GM13976 (cell line): ENCODE results near the gene ACTR5.
"Not testable (repeated sequence)": the region's sequence is repeated elsewhere in the genome, so short reads cannot be mapped to it uniquely, and the experiment has no call there.

Experiments
- DNase-seq: peaks from one replicate; pipeline ENCODE4 v3.0.0; 2012; ENCODE audit warnings: low spot score
- in situ Hi-C: fragments of 300-500 bp; cut with MboI; formaldehyde crosslinking; loops from one replicate; pipeline ENCODE4 v1.12.0; 2022; ENCODE audit warnings: low sequenced_read_pairs, mixed read lengths, inconsistent platforms; ENCODE audit not compliant: unreplicated experiment
- TF ChIP-seq, protein P1 (sequence below): IDR thresholded peaks from 2 replicates; pipeline ENCODE4 v1.5.1; 2012; ENCODE audit warnings: borderline replicate concordance, mild to moderate bottlenecking; ENCODE audit not compliant: insufficient read depth; ENCODE audit errors: extremely low read depth, missing control alignments, control extremely low read depth

The ACTR5 gene

DNA sequence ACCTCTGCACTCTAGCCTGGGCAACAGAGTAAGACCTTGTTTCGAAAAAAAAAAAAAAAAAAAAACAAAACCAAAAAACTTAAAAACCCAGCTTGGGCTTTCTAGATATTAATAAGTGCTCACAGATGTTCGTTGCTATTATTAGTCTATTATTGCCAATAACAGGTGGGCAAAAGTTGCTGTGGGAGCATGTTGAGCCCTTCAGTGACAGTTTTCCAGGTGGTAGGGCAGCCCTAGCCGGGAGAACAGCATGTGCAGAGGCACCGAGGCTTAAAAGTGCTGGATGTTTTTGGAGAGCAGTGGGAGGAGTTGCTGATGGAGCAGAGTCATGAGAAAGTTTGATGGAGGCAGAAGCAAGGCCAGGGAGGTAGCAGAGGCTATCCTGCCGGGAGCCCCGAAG lies 61.7 kb downstream of the ACTR5 start:
- TF ChIP-seq, protein P1, sequence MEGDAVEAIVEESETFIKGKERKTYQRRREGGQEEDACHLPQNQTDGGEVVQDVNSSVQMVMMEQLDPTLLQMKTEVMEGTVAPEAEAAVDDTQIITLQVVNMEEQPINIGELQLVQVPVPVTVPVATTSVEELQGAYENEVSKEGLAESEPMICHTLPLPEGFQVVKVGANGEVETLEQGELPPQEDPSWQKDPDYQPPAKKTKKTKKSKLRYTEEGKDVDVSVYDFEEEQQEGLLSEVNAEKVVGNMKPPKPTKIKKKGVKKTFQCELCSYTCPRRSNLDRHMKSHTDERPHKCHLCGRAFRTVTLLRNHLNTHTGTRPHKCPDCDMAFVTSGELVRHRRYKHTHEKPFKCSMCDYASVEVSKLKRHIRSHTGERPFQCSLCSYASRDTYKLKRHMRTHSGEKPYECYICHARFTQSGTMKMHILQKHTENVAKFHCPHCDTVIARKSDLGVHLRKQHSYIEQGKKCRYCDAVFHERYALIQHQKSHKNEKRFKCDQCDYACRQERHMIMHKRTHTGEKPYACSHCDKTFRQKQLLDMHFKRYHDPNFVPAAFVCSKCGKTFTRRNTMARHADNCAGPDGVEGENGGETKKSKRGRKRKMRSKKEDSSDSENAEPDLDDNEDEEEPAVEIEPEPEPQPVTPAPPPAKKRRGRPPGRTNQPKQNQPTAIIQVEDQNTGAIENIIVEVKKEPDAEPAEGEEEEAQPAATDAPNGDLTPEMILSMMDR = no peak
- in situ Hi-C loops = no loop called here
- no peak for DNase-seq

DNA sequence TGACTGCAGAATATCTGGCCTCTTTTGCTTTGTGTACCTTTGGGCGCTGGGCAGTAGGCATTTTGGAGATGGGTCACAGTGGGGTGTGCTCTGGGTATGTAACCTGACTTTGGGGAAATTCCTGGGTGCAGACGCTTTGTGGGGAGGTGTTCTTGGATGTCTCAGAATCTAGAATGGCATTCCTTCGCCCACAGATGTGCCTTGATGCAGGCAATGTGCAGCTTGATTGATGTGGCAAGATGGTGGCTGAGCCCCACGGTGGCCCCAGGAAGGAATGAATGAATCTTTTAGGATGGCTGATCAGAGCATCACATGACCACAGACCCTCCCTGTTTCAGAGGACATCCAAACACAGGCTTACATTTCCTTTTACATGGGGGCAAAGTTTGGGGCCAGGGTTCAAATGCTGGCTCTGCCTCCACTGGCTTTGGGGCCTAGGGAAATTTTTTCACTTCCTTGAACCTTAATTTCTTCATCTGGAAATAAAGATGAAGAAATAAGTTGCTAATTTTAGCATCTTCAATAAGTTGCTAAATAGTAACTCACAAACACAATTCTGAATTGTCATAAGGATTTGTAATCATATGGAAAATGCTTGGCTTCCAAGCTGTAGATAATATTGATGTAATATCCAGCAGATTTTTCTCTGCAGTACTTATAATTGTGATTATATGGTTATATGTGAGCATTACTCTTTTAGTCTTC lies 62.8 kb downstream of the ACTR5 start:
- in situ Hi-C loops = no loop called here
- TF ChIP-seq, protein P1 = no peak
- DNase-seq = no peak

DNA sequence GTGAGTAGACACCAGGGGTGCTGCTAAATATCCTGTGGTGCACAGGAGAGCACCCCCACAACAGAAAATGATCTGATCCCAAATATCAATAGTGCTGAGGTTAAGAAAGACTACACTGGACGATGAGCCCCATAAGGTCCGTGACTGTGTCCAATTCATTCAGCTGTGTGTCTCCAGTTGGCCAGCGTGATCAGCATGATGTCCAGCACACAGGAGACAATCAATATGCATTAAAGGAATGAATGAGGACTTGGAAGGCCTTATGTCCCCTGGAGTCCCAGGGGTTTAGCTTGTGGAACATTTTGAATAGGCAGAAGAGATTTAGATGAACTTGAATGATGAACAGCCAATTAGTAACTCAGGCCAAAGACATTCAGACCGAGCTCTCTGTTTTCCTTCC lies 63.5 kb downstream of the ACTR5 start:
- DNase-seq = no peak
- in situ Hi-C loops = no loop called here
- TF ChIP-seq, protein P1 = no peak

DNA sequence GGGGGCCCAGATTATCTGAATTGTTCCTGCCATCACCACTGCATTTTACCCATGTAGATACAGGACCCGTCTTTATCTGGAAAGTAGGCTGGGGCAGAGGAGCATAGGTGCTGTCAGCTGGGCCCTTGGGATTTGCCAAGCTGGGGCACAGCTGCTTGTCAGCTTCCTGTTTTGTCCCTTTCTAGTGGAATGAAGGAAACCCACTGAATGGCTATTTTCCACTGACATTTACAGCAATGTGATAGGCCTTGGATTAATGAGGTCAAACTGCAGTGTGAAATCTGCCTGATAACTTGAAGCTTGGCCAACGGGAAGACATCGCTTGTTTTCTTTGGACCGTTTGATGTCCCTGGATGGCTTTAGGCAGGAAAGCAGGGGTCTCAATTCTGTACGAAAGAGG lies 63.9 kb downstream of the ACTR5 start:
- DNase-seq = no peak
- TF ChIP-seq, protein P1 = no peak
- in situ Hi-C loops = no loop called here

DNA sequence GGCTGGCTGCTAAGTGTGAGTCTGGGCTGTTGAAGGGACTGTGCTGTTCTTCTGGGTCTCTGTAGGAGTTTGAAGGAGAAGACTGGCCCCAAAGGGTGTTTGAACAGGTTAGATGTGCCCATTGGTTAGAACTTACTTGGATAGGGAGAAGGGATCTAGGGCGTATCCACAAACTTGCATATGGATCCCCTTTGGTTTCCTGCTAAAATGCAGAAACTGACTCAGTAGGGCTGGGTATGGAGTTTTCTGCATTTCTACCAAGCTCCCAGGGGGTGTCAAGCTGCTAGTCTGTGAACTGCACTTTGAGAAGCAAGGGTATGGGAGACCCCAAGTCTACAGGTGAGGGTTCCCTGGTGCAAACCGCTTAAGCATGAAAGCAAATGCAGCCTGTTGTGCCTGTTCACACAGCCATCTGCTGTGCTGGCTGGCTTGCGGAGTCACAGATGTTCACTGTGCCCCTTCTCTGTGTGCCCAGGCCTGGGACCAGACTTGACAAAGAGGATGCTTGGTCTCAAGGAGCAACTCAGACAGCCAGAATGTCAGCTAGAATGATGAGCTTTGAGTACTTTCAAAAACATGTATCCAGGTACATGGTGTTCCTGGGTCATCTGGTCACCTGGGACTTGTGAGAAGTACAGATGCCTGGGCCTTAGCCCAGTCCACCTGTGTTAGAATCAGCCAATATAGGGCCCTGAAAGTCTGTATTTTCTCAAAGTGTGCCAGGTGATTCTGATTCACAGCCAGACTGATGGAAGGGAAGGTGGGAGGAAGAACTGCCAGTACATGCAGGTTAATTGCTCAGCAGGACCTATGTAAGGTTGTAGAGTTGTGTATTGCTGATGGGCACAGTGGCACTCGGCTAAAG lies 64.7 kb downstream of the ACTR5 start:
- in situ Hi-C loops = no loop called here
- DNase-seq = no peak
- TF ChIP-seq, protein P1 = no peak

DNA sequence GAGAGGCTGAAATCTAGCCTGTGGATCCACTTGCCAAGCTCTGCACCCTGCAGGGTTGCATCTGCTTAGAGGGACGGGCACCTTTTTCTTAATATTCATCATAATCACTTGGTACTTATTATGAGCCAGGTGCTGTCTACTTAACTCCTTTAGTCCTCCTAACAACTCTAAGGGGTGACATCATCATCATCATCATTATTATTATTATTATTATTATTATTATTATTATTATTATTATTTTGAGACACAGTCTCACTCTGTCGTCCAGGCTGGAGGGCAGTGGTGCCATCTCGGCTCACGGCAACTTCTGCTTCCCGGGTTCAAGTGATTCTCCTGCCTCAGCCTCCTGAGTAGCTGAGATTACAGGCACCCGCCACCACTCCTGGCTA lies 65.3 kb downstream of the ACTR5 start:
- in situ Hi-C loops, DNase-seq: not testable (repeated sequence)

DNA sequence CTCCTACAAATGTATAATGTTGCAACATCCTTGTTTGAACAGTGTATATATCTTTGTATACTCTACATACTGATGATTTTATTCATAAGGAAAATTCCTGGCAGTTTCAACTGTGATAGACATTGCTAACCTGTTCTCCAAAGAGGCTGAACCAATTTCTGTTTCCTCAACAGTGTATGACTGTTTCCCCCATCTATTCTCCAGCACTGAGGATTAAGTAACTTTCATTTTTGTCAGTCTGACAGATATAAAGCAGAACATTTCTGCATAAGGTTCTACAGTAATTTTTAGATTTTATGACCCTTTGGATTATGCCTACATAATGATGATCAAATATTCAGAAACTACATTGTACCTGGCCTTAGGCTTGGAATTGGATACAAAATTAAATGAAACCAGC lies 67.2 kb downstream of the ACTR5 start:
- TF ChIP-seq, protein P1 = no peak
- in situ Hi-C loops = no loop called here

More for the DNA sequence above, 67.2 kb downstream of the ACTR5 start:
- no peak for DNase-seq
